Suppressor macrophage (primary cell): ENCODE results near the gene GLDN.
"Not testable (repeated sequence)": the region's sequence is repeated elsewhere in the genome, so short reads cannot be mapped to it uniquely, and the experiment has no call there.

Experiments used
- DNase-seq, 4 experiments: peaks; one replicate each; pipeline ENCODE4 v3.0.0-alpha.2; 2020 to 2022

Gene GLDN

GRCh38 chr15:51388726-51389125 lies 47.3 kb downstream of the GLDN start:
- no peak for DNase-seq

- DNase-seq = no peak
These were observed 48.9 kb downstream of the GLDN start for GRCh38 chr15:51390241-51390965.

- no peak for DNase-seq
These were observed 49.5 kb downstream of the GLDN start for GRCh38 chr15:51390966-51391422.

DNA sequence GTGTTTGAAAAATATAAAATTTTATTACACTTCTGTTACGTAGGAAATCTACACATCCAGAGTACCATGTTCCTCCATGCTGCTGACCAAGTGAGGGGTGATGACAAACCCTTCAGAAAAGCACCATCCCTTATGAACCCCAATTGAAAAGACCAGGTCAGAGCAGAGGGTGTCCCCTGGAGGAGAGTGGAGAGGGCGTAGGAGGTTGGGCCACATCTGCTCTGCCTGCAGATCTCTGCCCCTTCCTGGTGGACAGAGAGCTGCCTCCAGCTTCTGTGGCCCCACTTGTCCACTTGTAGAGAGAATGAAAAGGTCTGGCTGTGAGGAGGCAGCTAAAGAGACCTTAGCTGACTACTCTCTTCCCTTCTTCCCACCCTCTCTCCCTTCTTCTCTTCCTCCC lies 55.5 kb downstream of the GLDN start:
- DNase-seq = no peak

DNA sequence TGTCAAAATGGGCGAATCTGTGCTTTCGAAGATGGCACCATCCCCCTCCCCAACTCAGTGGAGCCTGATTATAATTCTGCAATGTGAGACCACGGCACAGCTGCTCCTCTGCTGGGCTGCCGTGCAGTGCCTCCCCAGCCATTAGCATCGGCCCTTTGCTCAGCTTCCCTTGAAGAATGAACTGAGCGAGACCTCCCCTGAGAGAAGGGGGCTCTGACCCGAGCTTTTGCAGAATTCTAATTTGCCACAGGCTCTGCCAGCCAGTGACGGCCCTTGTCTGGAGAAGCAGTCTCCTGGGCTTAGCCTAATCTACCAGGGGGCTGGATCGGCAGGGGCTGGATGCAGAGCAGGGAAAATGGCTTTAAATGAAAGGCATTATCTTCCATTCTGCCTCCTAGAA lies 57.2 kb downstream of the GLDN start:
- DNase-seq = no peak

GRCh38 chr15:51401051-51401780 lies 59.8 kb downstream of the GLDN start:
- peak; percentile 23 to 62 (median 57) for DNase-seq

- peak; percentile 74 to 88 (median 82) for DNase-seq
These were observed 60.5 kb downstream of the GLDN start for GRCh38 chr15:51401872-51402517.

DNA sequence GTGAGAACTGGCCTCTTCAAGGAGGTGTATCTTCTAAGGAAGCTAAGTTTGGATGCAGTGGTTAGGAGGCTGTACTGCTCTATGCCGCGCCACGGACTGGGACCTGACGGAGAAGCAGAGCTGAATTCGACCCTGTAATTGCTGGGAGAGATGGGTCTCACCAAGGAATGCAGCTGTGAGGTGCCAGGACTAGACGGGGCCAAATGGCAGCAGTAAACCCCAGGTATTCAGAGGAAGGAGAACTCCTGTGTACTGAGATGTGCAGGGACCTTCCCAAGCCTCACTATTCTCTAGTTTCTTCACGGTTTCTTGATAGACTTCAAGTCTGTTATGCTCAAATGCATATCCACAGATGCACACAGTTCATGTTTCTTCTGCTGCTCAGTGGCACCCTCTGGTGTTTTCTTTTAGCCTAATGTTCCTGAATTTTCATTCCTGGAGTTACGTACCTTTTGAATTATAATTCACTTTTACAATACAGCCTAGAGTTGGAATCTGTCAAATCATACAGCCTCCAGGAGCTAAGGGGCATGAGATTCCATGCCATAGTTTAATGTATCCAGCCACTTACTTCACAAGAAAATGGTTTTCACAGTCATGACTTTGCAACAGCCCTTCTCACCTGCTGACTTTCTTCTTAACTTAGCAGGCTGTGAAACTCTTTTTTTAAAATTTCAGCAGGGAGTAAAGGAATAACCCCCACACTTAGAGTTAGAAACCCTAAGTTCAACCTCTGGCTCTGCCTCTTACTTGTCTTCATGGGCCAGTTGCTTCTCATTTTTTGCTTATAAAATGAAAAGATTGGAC lies 61.8 kb downstream of the GLDN start:
- peak; percentile 39 to 56 (median 46) for DNase-seq

- DNase-seq = no peak
These were observed 62.7 kb downstream of the GLDN start for GRCh38 chr15:51403946-51404695.

DNA sequence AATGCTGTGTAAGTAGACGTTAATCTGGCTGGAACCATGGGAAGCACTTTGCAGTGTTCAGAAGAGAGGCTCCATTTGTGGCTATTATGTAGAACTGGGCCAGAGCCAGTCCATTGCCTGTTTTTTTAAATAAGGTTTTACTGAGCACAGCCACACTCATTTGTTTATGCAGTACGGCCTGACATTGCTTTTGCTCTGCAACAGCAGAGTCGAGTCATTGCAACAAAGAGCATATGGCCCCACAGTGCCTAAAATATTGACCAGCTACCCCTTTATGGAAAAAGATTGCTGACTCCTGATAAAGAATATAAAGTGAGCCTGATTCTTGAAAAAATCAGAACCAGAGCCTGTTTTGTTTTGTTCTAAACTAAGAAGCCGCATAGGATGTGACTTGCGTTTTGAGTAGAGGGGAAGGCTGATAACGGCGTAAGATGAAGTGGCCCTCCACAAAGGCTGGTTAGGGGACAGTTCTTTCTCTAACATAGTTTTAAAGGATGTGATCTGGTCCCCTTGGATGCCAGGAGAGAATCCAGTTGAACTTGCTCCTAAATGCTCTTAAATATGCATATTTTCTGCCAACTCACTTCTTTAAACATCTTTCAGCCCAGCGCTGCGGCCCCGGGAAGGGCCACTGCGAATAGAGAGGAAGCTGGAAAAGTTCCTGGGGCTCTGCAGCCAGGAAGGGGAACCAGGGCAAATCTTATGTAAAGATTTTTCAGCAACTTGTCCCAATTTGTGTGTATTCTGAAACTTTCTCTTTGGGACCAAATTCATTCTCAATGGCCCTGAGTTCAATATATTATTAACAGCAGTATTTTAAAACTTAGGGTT lies 64.5 kb downstream of the GLDN start:
- DNase-seq = peak in 3 of 4 experiments; percentile 27 to 57 (median 49)

GRCh38 chr15:51414256-51414860 lies 72.9 kb downstream of the GLDN start:
- DNase-seq = no peak

GRCh38 chr15:51416129-51416528 lies 74.7 kb downstream of the GLDN start:
- DNase-seq = no peak

- not testable (repeated sequence) for DNase-seq
These were observed 81.6 kb downstream of the GLDN start for GRCh38 chr15:51423040-51423439.

GRCh38 chr15:51424780-51425179 lies 83.3 kb downstream of the GLDN start:
- DNase-seq = no peak

GRCh38 chr15:51425517-51426040 lies 84.1 kb downstream of the GLDN start:
- DNase-seq = no peak

DNA sequence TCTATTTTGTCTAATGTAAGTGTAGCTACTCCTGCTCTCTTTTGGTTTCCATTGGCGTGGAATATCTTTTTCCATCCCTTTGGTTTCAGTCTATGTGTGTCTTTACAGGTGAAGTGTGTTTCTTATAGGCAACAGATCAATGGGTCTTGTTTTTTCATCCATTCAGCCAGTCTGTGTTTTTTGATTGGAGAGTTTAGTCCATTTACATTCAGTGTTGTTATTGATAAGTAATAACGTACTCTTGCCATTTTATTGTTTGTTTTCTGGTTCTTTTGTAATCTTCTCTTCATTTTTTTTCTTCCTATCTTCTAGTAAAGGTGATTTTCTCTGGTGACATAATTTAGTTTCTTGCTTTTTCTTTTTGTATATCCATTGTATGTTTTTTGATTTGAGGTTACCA lies 97.1 kb downstream of the GLDN start:
- DNase-seq = no peak

GRCh38 chr15:51443282-51443914 lies 101.9 kb downstream of the GLDN start:
- peak in 2 of 4 experiments; percentile 6 to 16 for DNase-seq

DNA sequence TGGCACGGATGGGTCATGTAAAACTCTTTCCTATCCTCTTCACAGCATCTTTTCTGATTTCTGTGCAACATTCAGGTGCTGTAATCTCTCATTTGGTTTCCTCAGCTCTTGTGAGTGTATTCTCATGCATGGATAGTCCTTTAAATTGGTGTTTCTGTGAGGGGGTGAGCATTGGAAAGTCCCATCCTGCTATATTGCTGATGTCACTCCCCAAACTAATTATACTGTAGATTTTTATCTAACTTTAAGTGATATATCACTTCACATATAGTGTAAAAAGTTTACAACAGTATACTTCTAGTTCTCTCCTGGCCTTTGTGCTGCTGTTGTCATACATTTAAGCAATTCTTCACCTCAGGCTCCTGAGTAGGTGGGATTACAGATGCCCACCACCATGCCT lies 102.7 kb downstream of the GLDN start:
- no peak for DNase-seq

DNA sequence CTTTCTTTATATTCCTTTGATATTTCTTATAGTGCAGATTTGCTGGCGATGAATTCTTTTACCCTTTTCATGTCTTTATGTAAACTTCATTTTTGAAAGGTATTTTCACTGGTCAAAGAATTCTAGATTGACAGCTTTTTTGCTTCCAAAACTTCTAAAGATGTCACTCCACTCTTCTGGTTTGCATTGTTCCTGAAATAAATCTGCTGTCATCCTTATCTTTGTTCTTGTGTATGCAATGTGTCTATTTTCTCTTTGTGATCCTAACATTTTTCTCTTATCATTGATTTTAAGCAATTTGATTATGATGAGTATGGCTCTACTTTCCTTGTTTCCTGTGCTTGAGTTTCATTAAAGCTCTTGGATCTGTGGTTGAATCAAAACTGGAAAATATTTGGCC lies 103.4 kb downstream of the GLDN start:
- no peak for DNase-seq
